Stimulated activated CD8-positive, alpha-beta memory T cell treated with anti-CD3 and anti-CD28 coated beads, Interleukin-7, amount 100 ng/mL, for 4 hours (primary cell): ENCODE data around the gene MAOB.
"Not testable (repeated sequence)": the region's sequence is repeated elsewhere in the genome, so short reads cannot be mapped to it uniquely, and the experiment has no call there.

Experiments
- DNase-seq, 2 donors: peaks; one replicate each; pipeline ENCODE4 v3.0.0-alpha.2; 2020; ENCODE audit warnings: low read depth in 2 of 2

MAOB gene

GRCh38 chrX:43753637-43754036 is 128.6 kb downstream of the MAOB start:
- no peak for DNase-seq

DNA sequence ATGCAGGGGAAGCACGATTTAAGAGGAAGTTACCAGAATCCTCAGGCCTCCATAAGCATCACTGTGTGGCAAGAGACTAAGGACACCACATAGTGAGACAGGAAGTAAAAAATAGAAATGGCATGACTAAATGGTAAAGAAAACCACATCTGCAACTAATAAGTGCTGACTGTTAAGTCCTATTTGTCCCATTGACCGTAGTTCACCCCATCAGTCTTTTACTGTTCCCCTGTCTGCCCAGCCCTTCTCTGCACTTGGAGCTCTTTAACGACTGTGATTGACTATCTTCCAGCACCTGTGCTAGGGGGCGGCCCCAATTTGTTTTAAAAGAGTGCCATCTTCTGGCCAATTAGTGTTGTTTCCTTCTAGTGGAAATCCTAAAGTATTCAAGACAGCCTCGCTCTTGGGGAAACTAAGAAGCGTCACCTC is 132.0 kb downstream of the MAOB start:
- DNase-seq: peak; percentile 5 to 6

GRCh38 chrX:43747476-43747875 is 134.8 kb downstream of the MAOB start:
- DNase-seq: no peak

DNA sequence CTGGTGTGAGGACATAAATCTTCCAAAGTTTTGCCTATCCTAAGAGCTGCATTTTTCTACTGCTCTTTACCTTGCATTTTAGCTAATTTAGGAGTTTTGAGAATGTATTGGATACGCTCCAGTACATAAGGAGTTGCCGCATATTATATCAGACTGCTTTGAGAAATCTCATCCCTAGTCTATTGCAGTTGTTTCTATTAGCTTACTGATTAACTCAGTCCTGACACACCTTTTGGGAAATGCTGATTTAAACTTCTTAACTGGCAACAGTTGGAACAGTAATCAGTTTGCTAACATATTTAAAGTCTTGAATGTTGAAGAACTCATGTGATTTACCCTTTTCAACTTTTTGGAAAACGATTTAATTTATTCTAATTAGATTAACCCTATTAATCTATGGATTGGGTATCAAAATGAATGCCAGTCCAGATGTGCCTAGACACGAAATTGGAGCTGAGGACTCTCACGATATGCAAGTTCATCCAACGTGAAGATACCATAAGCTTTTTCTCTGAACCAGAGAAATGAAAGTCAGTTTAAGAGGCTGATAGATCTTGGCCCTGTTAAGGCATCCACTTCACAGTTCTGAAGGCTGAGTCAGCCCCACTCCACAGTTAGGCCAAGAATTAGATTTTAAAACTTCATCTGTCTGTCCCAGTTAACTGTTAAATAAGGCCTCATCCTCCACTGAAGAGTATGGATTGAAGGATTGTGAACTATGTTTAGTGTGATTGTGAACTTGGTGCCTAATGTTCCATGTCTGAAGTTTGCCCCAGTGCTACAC is 136.1 kb downstream of the MAOB start:
- DNase-seq: no peak

DNA sequence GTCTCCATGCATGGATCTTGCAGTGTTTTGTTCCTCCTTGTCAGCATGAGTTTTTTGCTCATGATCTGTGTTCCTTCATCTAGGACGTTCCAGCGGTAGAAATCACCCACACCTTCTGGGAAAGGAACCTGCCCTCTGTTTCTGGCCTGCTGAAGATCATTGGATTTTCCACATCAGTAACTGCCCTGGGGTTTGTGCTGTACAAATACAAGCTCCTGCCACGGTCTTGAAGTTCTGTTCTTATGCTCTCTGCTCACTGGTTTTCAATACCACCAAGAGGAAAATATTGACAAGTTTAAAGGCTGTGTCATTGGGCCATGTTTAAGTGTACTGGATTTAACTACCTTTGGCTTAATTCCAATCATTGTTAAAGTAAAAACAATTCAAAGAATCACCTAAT is 138.0 kb downstream of the MAOB start:
- DNase-seq: no peak

DNA sequence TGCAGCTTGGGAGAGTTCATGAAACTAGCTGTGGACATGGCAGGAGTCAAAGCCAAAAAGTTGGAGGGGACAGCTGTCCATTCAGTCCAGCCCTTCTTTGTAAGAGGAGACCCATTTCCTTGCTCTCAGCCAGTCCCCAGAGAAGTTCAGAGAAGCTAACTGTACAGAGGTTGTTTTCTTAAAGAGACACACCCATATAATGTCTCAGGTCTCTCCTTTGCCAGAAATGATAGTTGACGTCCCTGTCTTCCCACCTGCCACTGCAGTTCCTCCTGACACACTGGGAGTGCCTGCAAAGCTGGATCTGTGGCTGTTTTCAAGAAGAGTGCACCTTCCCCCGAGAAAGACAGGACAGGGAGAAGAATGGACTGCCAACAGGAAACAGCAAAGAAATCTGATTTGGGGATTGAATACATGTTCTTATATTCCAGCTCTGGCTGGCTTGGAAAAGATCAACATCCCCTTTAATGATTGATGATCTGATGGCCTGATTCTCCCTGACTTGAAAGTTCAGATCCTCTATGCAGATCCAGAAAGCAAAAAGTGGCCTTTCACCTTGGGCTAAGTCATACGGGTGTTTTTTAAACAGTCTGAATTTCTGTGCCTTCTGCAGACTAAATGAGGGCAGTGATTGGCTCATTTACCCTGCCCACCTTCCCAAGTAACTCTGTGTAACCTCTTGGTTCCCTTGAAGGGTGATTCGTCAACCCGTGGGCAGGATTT is 139.0 kb downstream of the MAOB start:
- DNase-seq: no peak

DNA sequence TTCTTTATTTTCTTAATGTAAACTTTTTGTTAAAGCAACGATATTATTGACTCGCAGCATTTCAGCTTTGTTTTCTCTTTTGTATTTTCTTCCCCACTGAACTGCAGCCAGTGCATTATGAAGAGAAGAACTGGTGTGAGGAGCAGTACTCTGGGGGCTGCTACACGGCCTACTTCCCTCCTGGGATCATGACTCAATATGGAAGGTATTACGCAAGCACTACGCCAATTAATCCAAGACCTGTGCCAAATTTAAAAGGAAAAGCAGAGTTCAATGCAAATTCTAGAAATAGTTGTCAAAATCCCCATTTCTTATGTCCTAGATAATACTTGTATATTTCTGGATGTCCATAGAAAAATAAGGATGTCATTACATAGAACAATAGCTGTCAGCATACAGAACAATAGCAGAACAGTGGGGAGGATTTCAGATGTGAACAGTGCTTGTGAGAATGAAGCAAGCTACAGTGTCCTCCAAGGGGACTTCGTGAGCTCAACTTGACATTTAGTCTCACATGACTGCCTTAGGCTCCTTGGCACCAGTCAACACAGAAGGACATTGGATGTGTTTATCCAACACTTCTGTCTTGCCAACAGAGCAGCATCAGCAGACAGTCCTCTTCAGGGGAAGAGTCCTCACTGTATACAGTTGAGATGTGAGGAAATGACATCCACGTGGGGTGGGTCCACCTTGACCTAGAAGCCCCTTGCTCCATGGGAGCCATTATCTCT is 140.2 kb downstream of the MAOB start:
- no peak for DNase-seq

DNA sequence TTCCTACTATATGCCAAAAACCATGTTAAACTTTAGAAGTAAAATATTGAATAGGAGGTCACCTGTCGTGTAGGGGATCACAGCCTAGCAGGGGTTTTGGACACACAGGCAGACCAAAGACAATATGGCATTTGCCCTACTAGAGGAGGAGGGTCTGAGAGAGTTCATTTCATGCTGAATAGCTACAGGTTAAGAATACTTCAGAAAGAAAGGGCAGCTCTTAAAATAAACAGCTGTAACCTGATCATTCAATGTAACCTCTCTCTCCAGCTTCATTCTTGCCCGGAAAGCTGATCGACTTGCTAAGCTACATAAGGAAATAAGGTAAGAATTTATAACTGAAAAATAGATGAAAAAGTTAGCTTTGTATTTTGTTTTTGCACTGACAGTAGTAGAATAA is 146.3 kb downstream of the MAOB start:
- no peak for DNase-seq

DNA sequence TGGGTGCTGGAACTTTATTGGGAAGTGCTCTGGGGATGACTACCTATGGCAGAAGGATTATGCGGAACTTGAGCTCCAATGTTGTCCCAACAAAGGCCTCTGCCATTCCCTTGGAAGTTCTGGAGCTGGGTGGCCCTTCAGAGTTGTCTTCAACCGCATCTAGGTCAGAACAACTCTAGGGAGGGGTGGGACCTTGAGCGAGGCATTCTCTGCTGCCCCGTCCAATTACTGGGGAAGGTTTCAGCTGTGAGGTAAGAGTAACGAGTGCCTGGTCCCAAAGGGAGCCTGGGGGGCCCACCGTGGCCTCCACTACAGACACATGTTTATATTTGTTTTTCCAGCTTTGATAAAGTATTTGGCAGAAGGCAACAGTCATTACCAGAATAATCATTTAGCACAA is 146.7 kb downstream of the MAOB start:
- no peak for DNase-seq

GRCh38 chrX:43734444-43734843 is 147.8 kb downstream of the MAOB start:
- no peak for DNase-seq

GRCh38 chrX:43733699-43734098 is 148.6 kb downstream of the MAOB start:
- no peak for DNase-seq

- no peak for DNase-seq
Observed at GRCh38 chrX:43731086-43731485, 151.2 kb downstream of the MAOB start.

- DNase-seq: no peak
Observed at GRCh38 chrX:43728966-43729365, 153.3 kb downstream of the MAOB start.

- no peak for DNase-seq
Observed at GRCh38 chrX:43728002-43728401, 154.2 kb downstream of the MAOB start.

DNA sequence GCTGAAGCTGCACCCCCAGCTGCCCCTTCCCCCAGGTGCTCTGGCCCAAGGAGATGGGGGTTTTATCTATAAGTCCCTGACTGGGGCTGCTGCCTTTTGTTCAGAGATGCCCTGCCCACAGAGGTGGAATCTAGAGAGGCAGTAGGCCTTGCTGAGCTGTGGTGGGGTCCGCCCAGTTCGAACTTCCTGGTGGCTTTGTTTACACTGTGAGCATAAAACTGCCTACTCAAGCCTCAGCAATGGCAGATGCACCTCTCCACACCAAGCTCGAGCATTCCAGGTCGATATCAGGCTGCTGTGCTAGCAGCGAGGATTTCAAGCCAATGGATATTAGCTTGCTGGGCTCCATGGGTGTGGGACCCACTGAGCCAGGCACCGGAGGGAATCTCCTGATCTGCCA is 155.0 kb downstream of the MAOB start:
- DNase-seq: not testable (repeated sequence)

GRCh38 chrX:43725227-43725626 is 157.0 kb downstream of the MAOB start:
- DNase-seq: not testable (repeated sequence)

- no peak for DNase-seq
Observed at GRCh38 chrX:43720961-43721360, 161.3 kb downstream of the MAOB start.

DNA sequence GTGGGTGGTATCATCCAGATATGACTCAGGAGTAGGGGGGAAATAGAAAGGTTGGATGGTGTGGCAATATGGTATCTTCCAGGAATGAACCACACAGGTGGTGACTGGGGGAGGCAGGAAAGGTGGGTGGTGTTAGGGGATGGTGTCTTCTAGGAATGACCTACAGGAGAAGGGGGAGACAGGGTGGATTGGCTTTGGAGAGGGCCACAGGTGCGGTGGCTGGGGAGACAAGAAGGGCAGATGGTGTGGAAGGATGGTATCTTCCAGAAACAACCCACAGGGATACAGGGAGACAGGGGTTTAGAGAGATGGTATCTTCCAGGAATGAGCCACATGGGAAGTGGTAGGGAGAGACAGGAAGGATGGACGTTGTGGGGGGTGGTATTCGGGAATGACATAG is 162.2 kb downstream of the MAOB start:
- no peak for DNase-seq

GRCh38 chrX:43718956-43719355 is 163.3 kb downstream of the MAOB start:
- no peak for DNase-seq

- no peak for DNase-seq
Observed at GRCh38 chrX:43718546-43718945, 163.7 kb downstream of the MAOB start.

DNA sequence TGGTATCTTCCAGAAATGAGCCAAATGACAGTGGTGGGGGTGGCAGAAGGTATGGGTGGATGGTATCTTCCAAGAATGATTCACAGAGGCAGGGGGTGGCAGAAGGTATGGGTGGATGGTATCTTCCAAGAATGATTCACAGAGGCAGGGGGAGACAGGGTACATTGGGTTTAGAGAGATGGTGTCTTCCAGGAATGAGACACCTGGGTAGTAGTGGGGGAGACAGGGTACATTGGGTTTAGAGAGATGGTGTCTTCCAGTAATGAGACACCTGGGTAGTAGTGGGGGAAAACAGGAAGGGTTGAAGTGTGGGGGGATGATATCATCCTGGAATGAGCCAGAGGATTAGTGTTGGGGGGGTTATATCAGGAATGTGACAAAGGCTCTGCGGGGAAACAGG is 164.2 kb downstream of the MAOB start:
- DNase-seq: no peak

DNA sequence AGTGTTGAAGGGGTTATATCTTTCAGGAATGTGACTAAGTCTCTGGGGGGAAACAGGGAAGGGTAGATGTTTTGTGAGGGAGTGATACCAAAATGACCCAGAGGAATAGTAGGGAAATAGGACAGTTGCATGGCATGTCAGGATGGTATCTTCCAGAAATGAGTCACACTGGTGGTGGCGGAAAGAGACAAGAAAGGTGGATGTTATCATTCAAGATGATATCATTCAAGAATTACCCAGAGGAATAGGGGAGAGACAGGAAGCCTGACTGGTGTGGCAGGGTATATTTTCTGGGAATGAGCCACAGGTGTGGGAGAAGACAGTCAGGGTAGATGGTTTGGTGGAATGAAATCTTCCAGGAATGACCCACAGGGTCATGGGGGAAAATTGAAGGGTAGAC is 165.1 kb downstream of the MAOB start:
- DNase-seq: no peak

DNA sequence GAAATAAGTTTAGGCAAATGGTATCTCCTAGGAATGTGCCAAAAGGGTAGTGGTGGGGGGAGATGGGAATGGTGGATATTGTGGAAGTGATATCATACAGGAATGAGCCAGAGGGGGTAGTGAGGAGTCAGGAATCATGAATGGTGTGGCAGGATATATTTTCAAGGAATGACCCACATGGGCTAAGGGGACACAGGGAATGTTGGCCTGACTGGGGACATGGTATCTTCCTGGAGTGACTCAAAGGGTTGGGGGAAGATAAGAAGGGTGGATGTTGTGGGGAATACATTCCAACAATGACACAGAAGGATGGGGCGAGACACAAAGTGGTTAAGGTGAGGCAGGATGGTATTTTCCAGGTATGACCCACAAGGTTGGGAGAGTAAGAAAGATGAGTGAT is 165.6 kb downstream of the MAOB start:
- DNase-seq: no peak
